ENCODE data around the gene B3GALT6. TPM values are rescaled to one million over a fixed set of nuclear protein-coding genes. Genes with fewer than 3 reads are reported as not detected.
A peak's percentile ranks its signal among the peaks of the same experiment; 100 is the strongest.

The B3GALT6 gene
- total RNA-seq, 1 experiment from 2014 or later = 46.4 TPM

GRCh38 chr1:1230656-1231399 is 1.2 kb upstream of the B3GALT6 start:
- DNase-seq (ENCODE audit: low read depth, low spot score) (no peak), ATAC-seq (peak; percentile 13; the same call in 1 of the 2 replicates)
- no peaks in the 10 kb centered on the region for H3K27me3 ChIP-seq (ENCODE audit: control insufficient read depth, insufficient read depth, low read length)
- peak overlapping the region; percentile 89 to 98 for H3K4me3 ChIP-seq (ENCODE audit: low read depth in 2 of 2, low read length in 2 of 2)
- ChIA-PET CTCF (interaction anchor here (0.6 to 1.4 kb wide), 2 partner anchors 108 to 286 kb away, joined by 3 to 10 read pairs; no protein-coding TSS in a partner anchor), POLR2A (interaction anchor here (0.6 kb wide), 1 partner anchor 127 kb away, joined by 3 read pairs; no protein-coding TSS in a partner anchor)
- H3K27ac ChIP-seq (ENCODE audit: low read length) = peak overlapping the region; percentile 98
- peaks cover 8% of the 10 kb centered on the region; the same call in 1 of the 2 replicates for H3K36me3 ChIP-seq (ENCODE audit: control insufficient read depth, insufficient read depth, low read length)
- H3K4me1 ChIP-seq (ENCODE audit: control insufficient read depth, insufficient read depth, low read length) = peaks cover 22% of the 10 kb centered on the region
- H3K9me3 ChIP-seq (ENCODE audit: control insufficient read depth, insufficient read depth, low read depth, low read length) = no peaks in the 10 kb centered on the region
- intact Hi-C loops (cut with micrococcal nuclease; ENCODE audit: unreplicated experiment) (loop anchor here (5.0 kb wide), 1 partner anchor 109 kb away; no protein-coding TSS in a partner anchor), in situ Hi-C loops (cut with HindIII; ENCODE audit: low pct_unique_long_range_greater_than_20kb, low sequenced_read_pairs) (no loop called here)
- BruUV-seq (replicated peaks) = TSS peak; percentile 92
- no peak for TF ChIP-seq SIN3A (IDR thresholded peaks at IDR 0.05; ENCODE audit: borderline replicate concordance, insufficient read depth, low read depth, low read length)
- no peak for TF ChIP-seq CTCF (IDR thresholded peaks at IDR 0.05)
- TF ChIP-seq POLR2AphosphoS5 (IDR thresholded peaks at IDR 0.05; ENCODE audit: low read depth, low read length) = no peak
- TF ChIP-seq TCF7L2 (IDR thresholded peaks at IDR 0.05; ENCODE audit: low read depth, low read length) = no peak
- TF ChIP-seq REST (IDR thresholded peaks at IDR 0.05; ENCODE audit: insufficient read depth in 1 of 2, low read depth in 2 of 2, low read length in 1 of 2) = no peak

GRCh38 chr1:1231400-1232207 is 433 bp upstream of the B3GALT6 start, which contains the start of gene SDF4:
SDF4 (minus strand) TSS chr1:1232001; CDS start chr1:1228772, 3,229 bp downstream.
- ChIA-PET POLR2A (interaction anchor here (0.6 kb wide), 1 partner anchor 127 kb away, joined by 3 read pairs; no protein-coding TSS in a partner anchor), CTCF (interaction anchor here (0.6 to 1.4 kb wide), 2 partner anchors 109 to 287 kb away, joined by 3 to 10 read pairs; no protein-coding TSS in a partner anchor)
- no TSS peak for BruUV-seq (replicated peaks)
- Histone ChIP-seq H3K9me3 (ENCODE audit: control insufficient read depth, insufficient read depth, low read depth, low read length) (no peaks in the 10 kb centered on the region), H3K4me3 (ENCODE audit: low read depth in 2 of 2, low read length in 2 of 2) (peak within 1 kb of the TSS; percentile 89 to 98), H3K36me3 (ENCODE audit: control insufficient read depth, insufficient read depth, low read length) (peaks cover 8% of the 10 kb centered on the region; the same call in 1 of the 2 replicates), H3K4me1 (ENCODE audit: control insufficient read depth, insufficient read depth, low read length) (peaks cover 30% of the 10 kb centered on the region), H3K27ac (ENCODE audit: low read length) (peak within 1 kb of the TSS; percentile 98), H3K27me3 (ENCODE audit: control insufficient read depth, insufficient read depth, low read length) (no peaks in the 10 kb centered on the region)
- intact Hi-C loops (cut with micrococcal nuclease; ENCODE audit: unreplicated experiment) = loop anchor here (5.0 kb wide), 1 partner anchor 109 kb away; no protein-coding TSS in a partner anchor
- peak; percentile 93 for ATAC-seq
- no peak for TF ChIP-seq REST (IDR thresholded peaks at IDR 0.05; ENCODE audit: insufficient read depth in 1 of 2, low read depth in 2 of 2, low read length in 1 of 2)
- no peak for TF ChIP-seq TCF7L2 (IDR thresholded peaks at IDR 0.05; ENCODE audit: low read depth, low read length)
- no peak for TF ChIP-seq CTCF (IDR thresholded peaks at IDR 0.05)
- peak; percentile 26; the same call in 1 of the 2 replicates for TF ChIP-seq SIN3A (IDR thresholded peaks at IDR 0.05; ENCODE audit: borderline replicate concordance, insufficient read depth, low read depth, low read length)
- TF ChIP-seq POLR2AphosphoS5 (IDR thresholded peaks at IDR 0.05; ENCODE audit: low read depth, low read length) = peak; percentile 62
- DNase-seq (ENCODE audit: low read depth, low spot score) = peak; percentile 59
- in situ Hi-C loops (cut with HindIII; ENCODE audit: low pct_unique_long_range_greater_than_20kb, low sequenced_read_pairs) = no loop called here

Measured in Panc1 (cell line).